GM18505 (cell line): ENCODE results near the gene PPP4R1.

Experiments used
- ATAC-seq: cut with Tn5 transposase; IDR thresholded peaks from one replicate; pipeline ENCODE4 v1.9.1; 2021; ENCODE audit not compliant: unreplicated experiment
- POLR2A ChIP-seq: IDR thresholded peaks from 4 replicates; pipeline ENCODE4 v1.6.1; 2011; ENCODE audit warnings: borderline replicate concordance; ENCODE audit not compliant: insufficient read depth, insufficient read length; ENCODE audit errors: extremely low read depth

Gene PPP4R1

GRCh38 chr18:9596226-9596625 lies 18.1 kb downstream of the PPP4R1 start:
- ATAC-seq: no peak
- no peak for TF ChIP-seq POLR2A

DNA sequence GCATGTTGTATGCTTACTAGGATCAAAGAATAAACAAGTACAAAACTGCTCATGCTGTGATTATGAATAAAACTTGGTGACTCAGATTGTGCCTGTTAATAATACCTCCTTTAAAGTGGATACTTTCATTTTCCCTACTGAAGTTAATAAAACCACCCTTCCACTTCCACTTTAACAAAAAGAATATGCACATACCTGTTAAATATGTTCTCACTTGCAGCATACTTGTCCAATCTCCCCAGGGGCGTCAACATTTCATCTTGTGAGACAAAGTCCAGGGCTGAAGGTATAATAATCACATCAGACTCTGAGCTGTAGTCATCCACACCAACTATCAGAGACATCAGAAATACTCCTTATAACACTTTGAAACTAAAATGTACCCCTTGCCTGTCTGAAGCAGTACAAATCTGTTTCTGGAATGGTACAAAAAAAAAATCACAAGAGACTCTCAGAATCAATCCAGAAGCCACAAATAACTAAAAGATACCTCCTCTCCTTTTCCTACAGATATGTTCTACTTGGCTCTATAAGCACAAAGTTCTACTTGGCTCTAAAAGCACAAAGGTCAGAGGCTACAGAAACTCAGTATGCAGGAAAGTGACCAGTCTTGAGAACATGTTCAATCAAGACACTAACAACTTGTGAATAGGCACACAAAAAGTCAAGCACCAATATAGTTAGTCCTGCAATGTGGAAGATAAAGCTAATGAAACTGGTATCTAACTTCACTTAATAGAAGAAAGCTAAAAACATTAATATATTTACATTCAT lies 19.3 kb downstream of the PPP4R1 start:
- ATAC-seq: no peak
- TF ChIP-seq POLR2A: no peak

DNA sequence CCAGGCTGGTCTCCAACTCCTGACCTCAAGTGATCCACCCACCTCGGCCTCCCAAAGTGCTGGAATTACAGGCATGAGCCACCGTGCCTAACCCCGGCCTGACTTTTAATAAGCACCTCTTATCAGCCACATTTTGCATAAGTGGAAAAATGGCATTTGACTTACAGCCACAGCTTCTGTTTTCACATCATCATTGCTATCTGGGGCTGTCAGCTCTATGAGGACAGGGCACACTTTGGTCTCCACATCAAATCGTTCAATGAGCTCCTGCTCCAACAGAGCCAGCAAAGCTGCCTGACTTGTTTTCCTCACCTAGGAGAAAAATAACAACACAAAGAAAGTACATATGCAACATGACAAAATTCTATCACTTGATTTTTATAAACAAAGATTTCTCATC lies 26.4 kb downstream of the PPP4R1 start:
- TF ChIP-seq POLR2A: no peak
- ATAC-seq: no peak

DNA sequence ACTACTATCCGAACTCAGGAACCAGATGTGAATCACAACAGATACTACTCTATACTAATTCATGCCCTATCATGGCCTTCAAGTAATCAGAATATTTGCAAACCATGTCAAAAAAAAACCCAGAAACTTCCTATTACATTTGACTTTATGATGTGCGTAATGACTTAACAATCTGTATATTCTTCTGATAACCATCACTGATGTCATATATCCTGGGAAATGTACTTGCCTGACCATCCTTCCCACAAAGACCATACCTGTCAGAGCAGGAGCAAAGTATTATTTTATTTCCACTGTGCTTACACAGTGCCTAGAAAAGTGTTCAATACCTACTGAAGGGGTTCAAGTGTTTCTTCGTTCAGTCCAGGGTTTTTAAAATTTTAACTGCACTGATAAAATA lies 27.5 kb downstream of the PPP4R1 start:
- no peak for TF ChIP-seq POLR2A
- ATAC-seq: no peak

DNA sequence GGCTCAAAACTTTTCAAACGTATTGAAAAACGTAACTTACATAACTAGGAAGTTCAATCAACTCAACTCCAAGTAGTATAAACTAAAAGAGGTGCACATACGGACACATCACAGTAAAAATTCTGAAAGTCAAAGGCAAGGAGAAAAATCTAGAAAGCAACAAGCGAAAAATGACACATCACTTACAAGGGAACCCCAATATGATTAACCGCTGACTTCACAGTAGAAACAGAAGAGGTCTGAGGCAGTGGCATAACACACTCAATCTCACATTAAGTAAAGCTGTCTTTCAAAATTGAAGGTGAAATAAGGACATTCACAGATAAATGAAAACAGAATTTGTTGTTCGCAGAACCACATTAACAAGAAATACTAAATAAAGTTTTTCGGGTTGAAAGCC lies 32.7 kb downstream of the PPP4R1 start:
- no peak for TF ChIP-seq POLR2A
- no peak for ATAC-seq

GRCh38 chr18:9578306-9578705 lies 36.1 kb downstream of the PPP4R1 start:
- TF ChIP-seq POLR2A: no peak
- ATAC-seq: no peak

GRCh38 chr18:9577361-9577760 lies 37.0 kb downstream of the PPP4R1 start:
- ATAC-seq: no peak
- no peak for TF ChIP-seq POLR2A

GRCh38 chr18:9575558-9575957 lies 38.8 kb downstream of the PPP4R1 start:
- ATAC-seq: no peak
- TF ChIP-seq POLR2A: no peak

GRCh38 chr18:9574473-9575115 lies 39.8 kb downstream of the PPP4R1 start:
- ATAC-seq: no peak
- no peak for TF ChIP-seq POLR2A

- TF ChIP-seq POLR2A: no peak
- ATAC-seq: no peak
These were observed 42.8 kb downstream of the PPP4R1 start for GRCh38 chr18:9571546-9571945.

DNA sequence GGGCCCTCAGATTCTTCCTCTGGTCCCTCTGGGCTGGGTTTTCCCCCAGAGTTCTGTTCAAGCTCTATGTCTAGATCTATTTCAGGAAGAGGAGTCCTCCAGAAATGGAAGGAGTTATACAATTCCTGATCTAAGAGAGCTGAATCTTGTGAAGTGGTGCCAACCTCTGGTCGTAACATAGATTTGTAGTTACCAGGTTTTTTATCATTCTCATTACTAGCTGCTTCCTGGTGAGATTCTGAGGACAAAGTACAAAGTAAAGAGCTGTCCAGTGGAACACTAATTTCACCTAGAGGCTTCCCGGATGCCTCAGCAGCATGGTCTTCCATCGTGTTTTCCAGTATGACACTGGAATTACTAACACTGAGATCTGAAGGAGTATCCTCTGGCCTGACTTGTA lies 44.1 kb downstream of the PPP4R1 start:
- ATAC-seq: no peak
- TF ChIP-seq POLR2A: no peak

DNA sequence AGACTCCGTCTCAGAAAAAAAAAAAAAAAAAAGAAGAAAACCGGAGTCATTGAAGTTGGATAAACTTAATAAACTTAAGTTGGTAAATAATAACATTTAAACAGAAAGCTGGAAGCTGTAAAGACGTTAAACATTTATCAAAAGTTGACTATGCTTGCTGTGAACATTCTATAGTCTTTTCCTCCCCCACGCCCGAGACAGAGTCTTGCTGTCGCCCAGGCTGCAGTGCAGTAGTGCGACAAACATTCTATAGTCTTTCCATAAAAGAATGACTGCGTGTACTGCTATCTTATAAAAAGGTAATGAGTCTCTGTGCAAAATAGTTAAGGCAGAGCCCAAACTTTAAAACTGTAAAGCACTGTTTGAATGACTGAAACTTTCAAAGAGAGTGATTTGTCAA lies 45.2 kb downstream of the PPP4R1 start:
- no peak for ATAC-seq
- TF ChIP-seq POLR2A: no peak

DNA sequence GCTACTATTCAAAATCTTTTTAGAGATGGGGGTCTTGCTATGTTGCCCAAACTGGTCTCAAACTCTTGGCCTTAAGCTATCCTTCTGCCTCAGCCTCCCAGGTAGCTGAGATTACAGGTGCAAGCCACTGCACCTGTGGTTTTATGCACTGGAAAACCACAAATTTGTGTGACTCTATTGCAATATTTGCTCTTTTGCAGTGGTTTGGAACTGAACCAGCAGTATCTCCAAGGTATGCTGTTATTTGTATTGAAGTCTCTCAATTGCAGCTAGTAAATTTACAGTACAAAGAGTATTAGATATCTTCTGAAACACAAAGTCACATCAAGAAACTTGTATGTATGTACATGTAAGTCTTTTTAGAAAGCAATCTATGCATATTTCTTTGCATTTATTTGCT lies 46.2 kb downstream of the PPP4R1 start:
- no peak for ATAC-seq
- TF ChIP-seq POLR2A: no peak

- no peak for ATAC-seq
- TF ChIP-seq POLR2A: no peak
These were observed 49.0 kb downstream of the PPP4R1 start for GRCh38 chr18:9565407-9565806.

- no peak for ATAC-seq
These were observed 51.0 kb downstream of the PPP4R1 start for GRCh38 chr18:9563331-9563730.

DNA sequence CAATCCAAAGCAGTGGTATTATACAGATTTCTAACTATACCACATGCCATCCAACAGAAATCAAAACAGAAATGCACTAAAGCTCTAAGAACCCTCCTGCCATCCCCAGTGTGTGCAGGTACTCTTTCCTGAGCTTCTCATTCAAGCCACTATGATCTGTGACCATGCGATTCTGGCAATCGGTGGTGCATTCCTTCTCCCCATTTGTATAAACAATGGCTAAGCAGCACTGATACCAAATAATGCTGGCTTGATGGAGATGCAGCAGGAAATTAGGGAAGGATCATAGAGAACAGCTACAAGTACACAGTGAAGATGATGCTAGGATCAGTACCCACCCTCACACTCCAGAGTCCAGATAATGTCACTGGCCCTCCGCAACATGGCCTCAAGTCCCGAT lies 51.8 kb downstream of the PPP4R1 start:
- no peak for ATAC-seq
- no peak for TF ChIP-seq POLR2A

More at GRCh38 chr18:9563331-9563730, 51.0 kb downstream of the PPP4R1 start:
- no peak for TF ChIP-seq POLR2A
